Measurements from ENCODE around the gene ASIC3. TPM values are rescaled to one million over a fixed set of nuclear protein-coding genes. Genes with fewer than 3 reads are reported as not detected.

ASIC3 gene
- total RNA-seq, 1 donor from 2014 or later: 7.2 TPM

DNA sequence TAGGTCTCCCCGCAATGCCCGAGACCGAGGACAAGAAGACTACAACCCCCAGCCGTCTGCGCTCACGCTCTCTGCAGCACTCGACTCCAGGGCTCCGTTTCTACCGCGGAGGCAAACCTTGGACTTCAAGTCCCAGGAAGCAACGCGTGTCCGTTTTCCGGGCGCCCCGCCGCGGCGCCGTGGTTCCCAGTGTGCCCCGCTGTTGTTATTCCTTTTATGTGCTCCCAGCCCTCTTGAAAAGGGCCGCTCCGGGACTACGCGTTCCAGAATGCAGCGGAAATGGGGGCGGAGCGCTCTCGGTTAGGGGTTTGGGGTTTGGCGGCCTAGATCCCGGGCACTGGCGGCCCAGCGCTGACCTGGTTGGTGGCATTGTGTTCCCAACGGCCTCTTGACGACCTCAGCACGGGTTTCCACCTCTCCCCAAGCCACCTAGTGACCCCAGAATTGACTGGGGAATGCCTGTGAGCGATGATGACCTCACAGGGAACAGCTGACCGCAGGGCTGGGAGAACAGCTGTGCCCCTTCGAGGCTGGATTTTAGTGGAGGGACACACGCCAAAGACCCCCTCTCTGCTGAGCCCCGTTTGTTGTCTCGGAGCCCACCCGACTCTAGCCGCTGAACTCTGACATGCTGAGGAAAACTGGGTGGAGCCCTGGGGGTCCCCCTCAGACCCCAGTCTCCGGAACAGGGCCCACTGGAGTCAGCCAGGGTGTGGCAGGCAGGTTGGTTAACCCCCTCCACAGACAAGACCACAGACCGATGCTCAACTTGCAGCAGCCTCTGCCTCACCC, 9.9 kb downstream of the ASIC3 start:
- TF ChIP-seq, protein P1, sequence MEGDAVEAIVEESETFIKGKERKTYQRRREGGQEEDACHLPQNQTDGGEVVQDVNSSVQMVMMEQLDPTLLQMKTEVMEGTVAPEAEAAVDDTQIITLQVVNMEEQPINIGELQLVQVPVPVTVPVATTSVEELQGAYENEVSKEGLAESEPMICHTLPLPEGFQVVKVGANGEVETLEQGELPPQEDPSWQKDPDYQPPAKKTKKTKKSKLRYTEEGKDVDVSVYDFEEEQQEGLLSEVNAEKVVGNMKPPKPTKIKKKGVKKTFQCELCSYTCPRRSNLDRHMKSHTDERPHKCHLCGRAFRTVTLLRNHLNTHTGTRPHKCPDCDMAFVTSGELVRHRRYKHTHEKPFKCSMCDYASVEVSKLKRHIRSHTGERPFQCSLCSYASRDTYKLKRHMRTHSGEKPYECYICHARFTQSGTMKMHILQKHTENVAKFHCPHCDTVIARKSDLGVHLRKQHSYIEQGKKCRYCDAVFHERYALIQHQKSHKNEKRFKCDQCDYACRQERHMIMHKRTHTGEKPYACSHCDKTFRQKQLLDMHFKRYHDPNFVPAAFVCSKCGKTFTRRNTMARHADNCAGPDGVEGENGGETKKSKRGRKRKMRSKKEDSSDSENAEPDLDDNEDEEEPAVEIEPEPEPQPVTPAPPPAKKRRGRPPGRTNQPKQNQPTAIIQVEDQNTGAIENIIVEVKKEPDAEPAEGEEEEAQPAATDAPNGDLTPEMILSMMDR (IDR thresholded peaks at IDR 0.05; ENCODE audit: unreplicated experiment): no peak
- Mint-ChIP-seq H3K27me3 (ENCODE audit: low read depth) (no peaks in the 10 kb centered on the region), H3K27ac (peak overlapping the region; percentile 98), H3K4me3 (peak overlapping the region; percentile 79), H3K4me1 (peaks cover 51% of the 10 kb centered on the region), H3K9me3 (no peaks in the 10 kb centered on the region), H3K36me3 (peaks cover 4% of the 10 kb centered on the region)
- DNase-seq (ENCODE audit: low spot score in 2 of 2, unreplicated experiment in 2 of 2): peak; percentile 90 to 95

DNA sequence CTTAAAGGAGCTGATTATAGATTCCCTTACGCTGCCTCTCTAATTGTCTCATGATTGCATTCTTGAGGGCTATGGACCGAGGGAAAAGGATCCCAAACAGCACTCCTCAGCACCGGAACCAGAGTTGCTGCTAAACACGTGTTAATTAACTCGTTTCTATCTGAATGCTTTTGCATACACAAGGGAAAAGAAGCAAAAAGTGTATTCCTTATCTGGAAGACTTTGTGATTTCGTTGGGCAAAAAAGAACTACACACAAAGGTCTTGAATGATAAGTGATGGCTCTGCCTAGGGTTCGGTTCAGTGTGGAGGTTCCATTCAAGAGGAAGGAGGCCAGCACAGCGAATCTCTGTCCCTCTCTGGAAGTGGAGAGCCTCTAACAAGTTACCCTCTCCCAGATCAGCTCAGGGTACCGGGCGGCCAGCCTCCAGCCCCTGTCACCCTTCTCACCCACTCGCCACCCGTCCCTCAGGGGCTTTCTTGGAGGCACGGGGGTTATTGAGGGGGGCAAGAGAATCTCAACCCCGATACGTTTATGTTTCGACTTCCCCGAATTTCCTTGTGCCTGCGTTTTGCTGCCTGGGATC, 10.5 kb downstream of the ASIC3 start:
- H3K27ac Mint-ChIP-seq: peak overlapping the region; percentile 98
- H3K9me3 Mint-ChIP-seq: no peaks in the 10 kb centered on the region
- H3K4me3 Mint-ChIP-seq: peak overlapping the region; percentile 79
- no peak for DNase-seq (ENCODE audit: low spot score in 2 of 2, unreplicated experiment in 2 of 2)
- peaks cover 54% of the 10 kb centered on the region for H3K4me1 Mint-ChIP-seq
- TF ChIP-seq, protein P1 (IDR thresholded peaks at IDR 0.05; ENCODE audit: unreplicated experiment): no peak
- H3K36me3 Mint-ChIP-seq: peaks cover 4% of the 10 kb centered on the region
- H3K27me3 Mint-ChIP-seq (ENCODE audit: low read depth): no peaks in the 10 kb centered on the region

DNA sequence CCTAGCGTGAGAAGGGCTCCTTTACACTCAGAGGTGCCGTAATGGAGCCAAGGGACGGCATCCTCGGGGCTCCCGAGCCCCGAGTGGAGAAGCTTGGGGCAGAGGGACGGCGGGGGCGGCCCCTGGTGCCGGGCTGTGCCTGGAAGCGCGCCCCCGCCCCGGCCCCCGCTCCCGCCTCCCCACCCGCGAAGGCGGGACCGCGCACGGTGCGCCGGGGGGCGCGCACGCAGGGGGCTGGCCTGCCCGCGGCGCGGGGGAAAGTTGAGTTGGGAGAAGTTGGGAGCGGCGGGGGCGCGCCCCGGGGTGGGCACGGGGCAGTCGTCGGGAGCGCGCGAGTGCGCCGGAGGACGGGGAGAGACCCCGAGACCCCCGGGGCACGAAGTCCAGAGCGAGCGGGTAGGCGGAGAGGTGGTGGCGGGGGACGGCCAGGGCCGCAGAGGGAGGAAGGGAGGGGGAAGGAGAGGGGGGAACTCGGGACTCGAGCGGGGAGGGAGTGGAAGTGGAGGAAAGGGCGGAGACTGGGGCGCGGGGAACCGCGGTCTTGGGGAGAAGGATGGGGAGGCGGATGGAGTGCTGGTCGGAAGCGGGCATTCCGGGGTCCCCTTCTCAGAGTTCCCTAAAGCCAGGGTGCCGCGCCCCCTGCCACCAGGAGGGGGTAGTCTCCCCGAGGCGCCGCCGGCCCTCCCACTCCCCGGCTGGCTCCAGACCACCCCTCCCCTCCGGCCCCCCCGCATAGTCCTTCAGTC, 11.2 kb downstream of the ASIC3 start, which contains the start of gene SLC4A2:
Gene SLC4A2, plus strand, starts transcription at position 223 of the 746 bp plus-strand sequence. CDS start 2,399 bp downstream, outside the sequence.
- TF ChIP-seq, protein P1 (IDR thresholded peaks at IDR 0.05; ENCODE audit: unreplicated experiment): peak; percentile 68
- Mint-ChIP-seq H3K4me1 (peaks cover 54% of the 10 kb centered on the region), H3K27me3 (ENCODE audit: low read depth) (no peaks in the 10 kb centered on the region), H3K4me3 (peak within 1 kb of the TSS; percentile 84), H3K27ac (peak within 1 kb of the TSS; percentile 98), H3K36me3 (peaks cover 3% of the 10 kb centered on the region), H3K9me3 (no peaks in the 10 kb centered on the region)
- DNase-seq (ENCODE audit: low spot score in 2 of 2, unreplicated experiment in 2 of 2): peak; percentile 52 to 80

DNA sequence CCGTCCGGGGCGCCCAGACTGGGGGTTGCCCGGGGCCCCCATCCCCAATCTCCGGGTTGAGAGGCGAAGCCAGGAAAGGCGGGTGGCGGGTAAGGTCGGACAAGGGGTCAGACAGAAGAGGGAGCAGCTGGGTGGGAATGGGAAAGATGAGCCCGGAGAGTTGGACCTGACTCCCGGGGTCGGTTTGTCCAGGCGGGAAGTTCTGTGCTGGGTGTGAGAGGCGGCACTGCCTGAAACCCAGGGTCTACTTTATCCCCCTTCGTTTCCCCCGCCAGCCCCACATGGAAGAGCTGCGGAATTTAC, 11.7 kb downstream of the ASIC3 start:
- TF ChIP-seq, protein P1 (IDR thresholded peaks at IDR 0.05; ENCODE audit: unreplicated experiment): peak; percentile 20
- H3K4me1 Mint-ChIP-seq: peaks cover 54% of the 10 kb centered on the region
- peak overlapping the region; percentile 87 for H3K27ac Mint-ChIP-seq

DNA sequence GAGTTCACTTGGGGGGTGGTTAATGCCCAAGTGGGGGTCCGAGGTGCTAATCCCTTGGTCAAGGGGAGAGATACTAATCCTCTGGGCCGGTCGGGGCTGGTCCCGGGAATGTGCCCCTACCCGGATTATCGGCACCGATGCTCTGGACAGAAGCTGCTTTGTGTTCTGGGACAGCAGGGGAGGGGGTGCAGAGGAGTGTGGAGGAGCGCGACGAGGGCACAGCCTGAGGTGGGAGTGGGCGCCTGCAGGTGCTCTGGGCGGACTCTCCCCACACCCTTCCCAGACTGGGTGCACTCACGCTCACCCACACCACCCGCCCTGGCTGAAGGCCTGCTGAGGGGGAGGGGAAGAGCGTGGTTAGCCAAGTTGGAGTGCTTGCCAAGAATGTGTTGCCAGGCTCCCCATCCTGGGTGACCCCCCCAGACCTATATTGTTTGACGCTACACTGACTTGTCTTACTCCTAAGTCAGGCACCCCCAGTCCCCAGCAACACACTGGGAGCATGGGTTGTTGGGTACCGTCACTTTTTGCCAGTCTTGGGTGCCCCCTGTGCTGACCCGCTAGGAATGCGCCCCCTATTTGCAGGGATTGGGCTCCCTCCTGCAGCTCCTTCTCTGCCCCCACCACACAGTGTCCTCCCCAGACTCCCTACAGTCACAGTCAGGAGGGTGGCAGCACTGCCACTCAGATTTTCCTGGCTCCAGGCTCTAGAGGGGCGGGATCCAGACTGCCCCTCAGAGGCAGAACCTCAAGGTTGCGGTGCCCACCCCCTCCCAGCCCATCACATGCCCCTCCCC, 12.3 kb downstream of the ASIC3 start:
- Mint-ChIP-seq H3K27ac (peak overlapping the region; percentile 87), H3K4me1 (peaks cover 54% of the 10 kb centered on the region), H3K36me3 (peaks cover 5% of the 10 kb centered on the region), H3K27me3 (ENCODE audit: low read depth) (no peaks in the 10 kb centered on the region), H3K4me3 (peak overlapping the region; percentile 84), H3K9me3 (no peaks in the 10 kb centered on the region)
- TF ChIP-seq, protein P1 (IDR thresholded peaks at IDR 0.05; ENCODE audit: unreplicated experiment): no peak
- DNase-seq (ENCODE audit: low spot score in 2 of 2, unreplicated experiment in 2 of 2): no peak

More for the DNA sequence above, 11.7 kb downstream of the ASIC3 start:
- peak overlapping the region; percentile 84 for H3K4me3 Mint-ChIP-seq
- H3K27me3 Mint-ChIP-seq (ENCODE audit: low read depth): no peaks in the 10 kb centered on the region
- no peaks in the 10 kb centered on the region for H3K9me3 Mint-ChIP-seq
- DNase-seq (ENCODE audit: low spot score in 2 of 2, unreplicated experiment in 2 of 2): no peak
- H3K36me3 Mint-ChIP-seq: no peaks in the 10 kb centered on the region

Data from mesothelial cell of epicardium (in vitro differentiated cells).